GM10266 (cell line): Measurements from ENCODE around the gene ANKRD31.
"Not testable (repeated sequence)": the region's sequence is repeated elsewhere in the genome, so short reads cannot be mapped to it uniquely, and the experiment has no call there.

Experiments used
- DNase-seq: peaks from one replicate; pipeline ENCODE4 v3.0.0; 2012; ENCODE audit errors: extremely low spot score
- TF ChIP-seq, protein P1 (sequence below): IDR thresholded peaks from 2 replicates; pipeline ENCODE4 v1.5.1; 2012; ENCODE audit warnings: mild to moderate bottlenecking, low read depth; ENCODE audit not compliant: control insufficient read depth, insufficient read depth; ENCODE audit errors: missing control alignments

The ANKRD31 gene

DNA sequence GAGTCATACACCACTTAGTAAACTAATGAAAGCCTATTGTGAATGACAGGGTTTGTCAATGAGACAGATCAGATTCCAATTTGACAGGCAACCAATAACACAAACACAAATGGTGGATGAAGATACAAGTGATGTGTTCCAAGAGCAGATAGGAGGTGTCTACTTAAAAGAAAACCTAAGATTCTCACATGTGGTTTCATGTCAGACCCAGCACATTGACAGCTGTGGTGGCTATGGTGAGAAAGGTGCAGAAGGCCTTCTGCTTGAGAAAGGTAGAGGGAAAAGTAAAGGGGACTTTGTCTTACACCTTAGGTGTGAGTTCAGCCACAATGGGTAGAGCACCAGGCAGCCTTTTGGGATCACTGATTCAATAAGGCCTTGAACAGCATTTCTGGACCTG lies 11.2 kb downstream of the ANKRD31 start:
- TF ChIP-seq, protein P1, sequence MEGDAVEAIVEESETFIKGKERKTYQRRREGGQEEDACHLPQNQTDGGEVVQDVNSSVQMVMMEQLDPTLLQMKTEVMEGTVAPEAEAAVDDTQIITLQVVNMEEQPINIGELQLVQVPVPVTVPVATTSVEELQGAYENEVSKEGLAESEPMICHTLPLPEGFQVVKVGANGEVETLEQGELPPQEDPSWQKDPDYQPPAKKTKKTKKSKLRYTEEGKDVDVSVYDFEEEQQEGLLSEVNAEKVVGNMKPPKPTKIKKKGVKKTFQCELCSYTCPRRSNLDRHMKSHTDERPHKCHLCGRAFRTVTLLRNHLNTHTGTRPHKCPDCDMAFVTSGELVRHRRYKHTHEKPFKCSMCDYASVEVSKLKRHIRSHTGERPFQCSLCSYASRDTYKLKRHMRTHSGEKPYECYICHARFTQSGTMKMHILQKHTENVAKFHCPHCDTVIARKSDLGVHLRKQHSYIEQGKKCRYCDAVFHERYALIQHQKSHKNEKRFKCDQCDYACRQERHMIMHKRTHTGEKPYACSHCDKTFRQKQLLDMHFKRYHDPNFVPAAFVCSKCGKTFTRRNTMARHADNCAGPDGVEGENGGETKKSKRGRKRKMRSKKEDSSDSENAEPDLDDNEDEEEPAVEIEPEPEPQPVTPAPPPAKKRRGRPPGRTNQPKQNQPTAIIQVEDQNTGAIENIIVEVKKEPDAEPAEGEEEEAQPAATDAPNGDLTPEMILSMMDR, result no peak
- no peak for DNase-seq

DNA sequence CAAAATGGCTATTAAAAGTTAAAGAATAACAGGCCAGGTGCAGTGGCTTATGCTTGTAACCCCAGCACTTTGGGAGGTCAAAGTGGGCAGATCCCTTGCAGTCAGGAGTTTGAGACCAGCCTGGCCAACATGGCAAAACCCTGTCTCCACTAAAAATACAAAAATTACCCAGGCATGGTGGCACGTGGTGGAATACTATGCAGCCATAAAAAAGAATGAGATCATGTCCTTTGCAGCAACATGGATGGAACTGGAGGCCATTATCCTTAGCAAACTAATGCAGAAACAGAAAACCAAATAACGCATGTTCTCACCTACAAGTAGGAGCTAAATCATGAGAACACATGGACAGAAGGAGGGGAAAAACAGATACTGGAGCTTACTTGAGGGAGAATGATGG lies 15.9 kb downstream of the ANKRD31 start:
- not testable (repeated sequence) for DNase-seq

DNA sequence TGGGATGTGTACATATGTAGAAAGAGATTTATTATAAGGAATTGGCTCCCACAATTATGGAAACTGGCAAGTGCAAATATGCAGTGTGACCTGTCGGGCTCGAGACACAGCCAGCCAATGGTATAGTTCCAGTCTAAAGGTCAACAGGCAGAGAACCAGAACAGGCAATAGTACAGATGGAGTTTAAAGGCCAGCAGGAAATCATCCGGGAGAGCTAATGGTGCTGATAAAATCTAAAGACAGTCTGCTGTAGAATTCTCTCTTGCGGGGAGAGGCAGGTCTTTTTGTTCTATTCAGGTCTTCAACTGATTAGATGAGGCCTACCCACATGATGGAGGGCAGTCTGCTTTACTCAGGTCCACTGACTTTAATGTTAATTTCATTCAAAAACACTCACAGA lies 21.8 kb downstream of the ANKRD31 start:
- DNase-seq, result no peak
- TF ChIP-seq, protein P1, result no peak

DNA sequence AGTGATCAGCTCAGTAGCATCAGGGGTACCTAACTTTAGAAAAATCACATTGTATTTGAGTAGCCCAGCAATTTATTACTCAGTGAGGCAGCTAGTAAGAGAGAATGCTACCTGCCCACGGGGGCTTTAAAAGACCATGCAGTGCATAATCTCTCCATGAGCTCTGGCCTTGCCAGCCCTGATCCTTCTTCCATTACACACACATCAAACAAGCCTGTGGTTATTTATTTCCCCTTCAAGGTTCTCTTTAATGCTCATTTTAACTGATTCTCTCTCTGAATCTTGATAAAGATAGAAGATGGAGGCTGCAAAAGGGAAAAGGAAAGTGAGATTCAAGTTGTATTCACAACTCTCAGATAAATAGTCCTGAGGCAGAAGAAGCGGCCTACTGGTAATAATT lies 22.3 kb downstream of the ANKRD31 start:
- TF ChIP-seq, protein P1, result no peak
- no peak for DNase-seq

DNA sequence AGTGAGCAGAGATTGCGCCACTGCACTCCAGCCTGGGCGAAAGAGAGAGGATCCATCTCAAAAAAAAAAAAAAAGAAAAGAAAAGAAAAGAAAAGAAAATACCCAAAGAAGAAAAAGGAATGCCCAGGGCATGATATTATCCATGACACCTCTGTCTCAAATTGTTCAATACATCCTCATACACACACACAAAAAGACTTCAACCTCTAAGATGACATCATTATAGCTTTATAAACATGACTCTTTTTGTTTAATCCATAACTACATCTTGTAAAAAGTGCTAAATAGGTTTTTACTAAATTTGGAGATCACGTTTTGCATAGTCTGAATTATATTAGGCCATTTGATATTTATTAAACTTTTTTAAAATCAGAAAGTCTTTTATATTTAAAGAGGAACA lies 33.1 kb downstream of the ANKRD31 start:
- TF ChIP-seq, protein P1, result no peak
- DNase-seq, result no peak

DNA sequence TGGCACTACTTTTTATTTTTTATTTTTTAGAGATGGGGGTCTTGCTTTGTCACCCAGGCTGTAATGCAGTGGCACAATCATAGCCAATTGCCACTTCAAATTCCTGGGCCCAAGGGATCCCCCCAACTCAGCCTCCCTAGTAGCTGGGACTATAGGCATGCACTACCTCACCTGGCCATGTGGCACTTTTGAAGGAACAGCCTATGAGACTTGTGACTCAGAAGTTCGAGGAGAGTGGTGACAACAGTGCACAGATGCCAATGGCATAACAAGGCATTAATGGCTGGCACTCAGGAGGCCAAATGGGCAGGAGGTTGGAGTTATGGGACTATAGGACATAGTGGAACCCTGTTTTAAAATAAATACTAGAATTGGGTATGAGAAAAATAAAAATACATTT lies 33.7 kb downstream of the ANKRD31 start:
- TF ChIP-seq, protein P1, result no peak
- no peak for DNase-seq

DNA sequence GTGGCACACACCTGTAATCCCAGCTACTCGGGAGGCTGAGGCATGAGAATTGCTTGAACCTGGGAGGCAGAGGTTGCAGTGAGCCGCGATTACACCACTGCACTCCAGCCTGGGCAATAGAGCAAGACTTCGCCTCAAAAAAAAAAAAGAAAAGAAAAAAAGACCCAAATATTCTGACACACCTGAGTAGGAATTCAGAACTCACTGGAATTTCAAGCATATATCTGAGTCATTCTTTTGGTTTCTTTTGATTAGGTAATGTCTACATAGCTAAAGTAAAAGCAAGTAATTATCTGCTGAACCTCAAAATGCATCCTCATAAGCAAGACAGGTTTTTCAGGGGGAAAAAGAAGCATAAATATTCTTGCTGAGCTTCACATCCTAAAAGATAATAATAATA lies 35.9 kb downstream of the ANKRD31 start:
- TF ChIP-seq, protein P1, result no peak
- DNase-seq, result no peak

DNA sequence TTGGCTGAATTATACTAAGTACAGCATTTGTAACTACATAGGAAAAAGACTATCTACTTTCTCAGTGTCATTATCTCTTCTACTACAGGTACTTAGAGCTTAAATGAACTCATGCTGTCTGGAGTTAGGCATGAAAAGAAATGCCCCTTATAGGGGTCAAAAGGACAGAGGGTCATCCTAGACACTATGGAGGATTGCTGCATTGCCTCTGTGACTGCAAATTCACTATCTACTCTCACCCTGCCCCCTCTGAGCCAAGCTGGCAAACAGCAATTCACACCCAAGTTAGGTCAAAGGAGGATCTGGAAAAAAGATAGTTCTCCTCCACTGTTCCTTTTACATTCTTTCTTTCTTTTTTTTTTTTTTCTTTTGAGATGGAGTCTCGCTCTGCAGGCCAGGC lies 36.7 kb downstream of the ANKRD31 start:
- TF ChIP-seq, protein P1, result no peak
- no peak for DNase-seq
